HG02840 (cell line): ENCODE results near the gene FOXE3.

Experiments used
- ATAC-seq: cut with Tn5 transposase; IDR thresholded peaks from one replicate; pipeline ENCODE4 v1.9.1; 2021; ENCODE audit warnings: mild to moderate bottlenecking, moderate library complexity, moderate number of reproducible peaks; ENCODE audit not compliant: unreplicated experiment, low FRiP score

The FOXE3 gene

GRCh38 chr1:47403321-47403910 is 12.7 kb upstream of the FOXE3 start:
- no peak for ATAC-seq

DNA sequence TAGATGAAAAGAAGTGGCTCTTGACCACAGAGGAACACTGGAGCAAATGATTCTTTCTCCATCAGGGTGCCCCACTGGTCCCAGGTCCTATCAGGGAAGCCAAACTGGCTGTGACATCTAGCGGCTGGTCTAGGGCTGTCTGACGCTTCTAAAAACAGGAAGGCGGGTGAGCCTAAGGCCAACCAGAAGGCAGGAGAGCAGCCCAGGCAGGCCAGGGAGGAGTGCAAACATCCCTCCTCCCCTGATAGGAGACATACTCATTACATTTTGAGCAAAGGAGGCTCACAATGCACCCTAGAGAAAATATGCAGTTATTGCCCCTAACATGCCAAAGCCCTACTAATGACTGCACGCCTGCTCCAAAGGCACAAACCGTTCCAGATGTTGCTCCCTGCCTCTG is 10.4 kb upstream of the FOXE3 start:
- ATAC-seq = no peak

DNA sequence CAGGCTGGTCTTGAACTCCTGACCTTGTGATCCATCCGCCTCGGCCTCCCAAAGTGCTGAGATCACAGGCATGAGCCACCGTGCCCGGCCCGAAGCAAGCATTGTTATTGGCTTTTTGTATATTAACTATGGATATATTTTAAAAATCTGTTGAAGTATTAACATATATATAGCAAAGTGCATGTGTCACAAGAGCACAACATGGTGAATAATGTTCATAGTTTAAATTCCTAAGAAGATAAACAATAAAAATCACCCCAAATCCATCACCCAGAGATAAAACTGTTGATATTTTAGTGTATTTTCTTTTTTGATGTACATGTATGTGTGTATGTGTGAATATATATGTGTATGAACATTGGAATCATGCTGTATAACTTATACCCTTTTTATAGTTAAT is 9.1 kb upstream of the FOXE3 start:
- ATAC-seq = no peak

GRCh38 chr1:47407481-47407880 is 8.6 kb upstream of the FOXE3 start:
- no peak for ATAC-seq

DNA sequence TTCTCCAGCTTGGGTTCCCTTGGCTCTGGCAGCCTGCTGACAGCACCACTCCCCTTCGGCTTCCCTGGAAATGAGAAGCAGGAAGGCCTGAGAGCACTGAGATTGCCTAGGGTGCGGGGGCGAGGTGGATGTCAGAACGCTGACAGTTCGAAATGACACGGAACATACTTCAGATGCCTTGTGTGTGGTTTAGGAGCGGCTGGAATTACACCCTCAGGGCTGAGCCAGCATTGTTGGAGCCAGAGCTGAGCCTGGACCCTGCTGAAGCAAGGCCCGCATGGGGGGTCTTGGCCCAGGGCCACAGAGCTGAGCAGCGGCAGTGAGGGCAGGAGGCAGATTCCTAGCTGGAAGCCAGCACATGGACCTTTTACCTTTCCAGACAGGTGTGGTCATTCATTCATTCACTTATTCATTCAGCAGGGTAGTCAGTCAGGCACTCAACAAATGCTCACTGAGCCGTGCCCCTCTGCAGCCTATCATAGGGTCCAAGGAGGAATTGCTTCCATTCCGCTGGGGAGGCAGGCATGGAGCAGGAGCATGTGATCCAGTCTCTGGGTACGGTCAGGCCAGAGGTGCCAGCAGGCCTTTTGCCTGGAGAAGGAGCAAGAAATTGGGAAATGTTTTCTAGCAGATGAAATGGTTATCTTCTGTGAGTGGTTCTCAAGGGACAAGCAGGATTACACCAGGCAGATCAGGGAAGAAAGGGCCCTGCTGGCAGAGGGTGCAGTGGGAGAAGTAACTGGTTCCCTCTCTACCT is 6.6 kb upstream of the FOXE3 start:
- ATAC-seq = no peak

- ATAC-seq = no peak
Measured at GRCh38 chr1:47410068-47410455, 6.0 kb upstream of the FOXE3 start.

GRCh38 chr1:47411436-47411835 is 4.6 kb upstream of the FOXE3 start:
- ATAC-seq = no peak

- no peak for ATAC-seq
Measured at GRCh38 chr1:47412437-47412836, 3.6 kb upstream of the FOXE3 start.

GRCh38 chr1:47416319-47417169 is 459 bp downstream of the FOXE3 start:
- no peak for ATAC-seq

- no peak for ATAC-seq
Measured at GRCh38 chr1:47417170-47418044, 1.3 kb downstream of the FOXE3 start.

DNA sequence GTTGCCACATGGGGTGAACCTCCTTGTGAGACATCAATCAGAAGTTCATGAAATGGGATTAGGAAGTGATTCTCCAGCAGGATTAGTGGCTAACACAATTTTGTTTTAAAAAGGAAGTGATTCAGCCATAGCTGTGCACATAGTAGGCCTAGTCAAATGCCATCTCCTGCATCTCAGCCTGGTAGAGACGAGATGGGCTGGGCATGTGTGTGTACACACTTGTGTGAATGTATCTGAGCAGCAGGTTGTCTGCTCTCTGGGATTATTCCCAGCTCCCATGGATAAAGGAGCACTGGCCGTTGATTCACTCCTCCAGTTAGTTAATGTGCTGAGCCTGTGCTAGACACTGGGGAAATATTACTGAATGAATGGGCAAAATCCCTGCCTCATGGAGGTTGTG is 2.0 kb downstream of the FOXE3 start:
- ATAC-seq = no peak

GRCh38 chr1:47418681-47419325 is 2.7 kb downstream of the FOXE3 start:
- ATAC-seq = no peak

- ATAC-seq = no peak
Measured at GRCh38 chr1:47420547-47420946, 4.5 kb downstream of the FOXE3 start.

GRCh38 chr1:47423872-47424271 is 7.8 kb downstream of the FOXE3 start:
- no peak for ATAC-seq

DNA sequence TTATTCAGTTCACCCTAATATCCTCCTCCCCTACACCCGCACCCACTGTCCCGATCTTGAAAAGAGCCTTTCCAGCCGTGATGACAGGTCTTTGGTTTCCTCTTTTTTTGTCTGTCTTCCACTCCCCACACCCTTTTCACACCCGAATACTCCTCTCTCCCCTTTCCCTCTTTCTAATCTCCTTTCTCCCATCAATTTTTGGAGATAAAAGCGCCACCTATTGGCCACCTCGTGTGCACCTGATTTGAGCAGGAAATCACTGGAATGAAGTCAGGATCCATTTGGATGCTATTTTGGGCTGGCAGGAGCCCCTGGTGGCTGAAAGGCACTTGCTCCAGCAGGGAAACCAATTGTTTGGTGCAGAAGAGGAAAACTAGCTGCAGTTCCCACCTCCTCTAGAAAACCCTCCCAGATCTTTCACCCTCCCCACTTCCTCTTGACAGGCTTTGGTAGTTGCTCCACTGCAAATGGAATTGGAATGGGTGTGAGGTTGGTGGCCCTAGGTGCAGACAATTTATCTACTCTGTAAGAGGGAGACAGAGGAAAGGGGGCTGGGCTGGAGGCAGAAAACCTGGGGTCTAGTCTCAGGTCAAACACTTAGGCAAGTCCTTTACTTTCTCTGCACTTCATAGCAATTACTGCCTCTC is 8.4 kb downstream of the FOXE3 start:
- no peak for ATAC-seq

DNA sequence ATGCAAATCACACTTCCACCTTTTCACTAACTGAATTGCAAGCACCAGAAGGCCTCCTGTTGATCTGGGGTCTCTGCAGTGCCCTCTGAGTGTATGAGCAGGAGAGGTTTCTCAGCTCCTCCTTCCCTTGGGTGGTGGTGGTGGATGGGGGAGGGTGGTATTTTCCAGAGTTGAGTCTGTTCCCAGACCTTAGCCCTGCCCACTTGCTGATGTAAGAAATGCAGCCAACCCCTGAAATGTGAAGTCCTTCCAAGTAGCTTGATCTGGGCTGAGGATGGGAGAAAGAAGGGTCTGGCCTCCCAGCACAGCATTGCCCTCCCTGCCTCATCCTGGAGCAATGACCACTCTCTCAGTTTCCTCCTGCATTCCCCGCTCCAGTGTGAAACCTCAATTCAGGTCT is 15.4 kb downstream of the FOXE3 start:
- ATAC-seq = no peak

- no peak for ATAC-seq
Measured at GRCh38 chr1:47432071-47433036, 16.3 kb downstream of the FOXE3 start.

- ATAC-seq = no peak
Measured at GRCh38 chr1:47433037-47433421, 16.9 kb downstream of the FOXE3 start.
